ENCODE measurements around the gene RHEBL1. TPM values are rescaled to one million over a fixed set of nuclear protein-coding genes. Genes with fewer than 3 reads are reported as not detected.

RHEBL1 gene
- total RNA-seq, 4 donors from 2014 or later: 1.1 to 3.6 (median 1.6) TPM

DNA sequence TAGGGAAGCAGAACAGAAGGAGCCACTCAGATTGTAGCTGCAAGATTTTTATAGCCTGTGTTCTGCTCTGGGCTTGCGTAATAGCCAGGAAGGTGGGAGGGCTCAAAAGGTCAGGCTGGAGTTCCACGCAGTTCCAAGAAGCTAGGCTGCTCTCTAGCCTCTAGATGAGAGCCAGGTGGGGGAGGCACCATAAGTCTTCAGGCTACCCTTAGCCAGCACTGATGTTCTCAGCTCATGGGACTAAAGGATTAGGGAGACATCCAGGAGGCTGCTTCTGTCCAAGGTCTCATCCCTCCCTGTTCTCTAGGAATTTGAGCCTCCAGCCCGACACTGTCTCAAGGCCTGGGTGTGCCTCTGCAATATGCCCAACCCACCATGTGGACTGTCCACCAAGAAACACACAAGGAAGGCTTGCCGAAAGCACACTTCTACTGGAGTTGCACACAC, 39.2 kb upstream of the RHEBL1 start:
- peak overlapping the region; percentile 86 for H3K4me3 ChIP-seq
- no peaks in the 10 kb centered on the region for H3K9me3 ChIP-seq
- DNase-seq (ENCODE audit: low spot score in 2 of 2): no peak
- no peaks in the 10 kb centered on the region for H3K27me3 ChIP-seq
- peaks cover 24% of the 10 kb centered on the region for H3K36me3 ChIP-seq
- H3K27ac ChIP-seq: peak overlapping the region; percentile 92
- WGBS: 34% methylated on average over 4 of the region's 4 CpGs
- TF ChIP-seq POLR2A (IDR thresholded peaks at IDR 0.05) (no peak), POLR2AphosphoS5 (IDR thresholded peaks at IDR 0.05) (no peak), EP300 (IDR thresholded peaks at IDR 0.05) (no peak)
- TF ChIP-seq, protein P1, sequence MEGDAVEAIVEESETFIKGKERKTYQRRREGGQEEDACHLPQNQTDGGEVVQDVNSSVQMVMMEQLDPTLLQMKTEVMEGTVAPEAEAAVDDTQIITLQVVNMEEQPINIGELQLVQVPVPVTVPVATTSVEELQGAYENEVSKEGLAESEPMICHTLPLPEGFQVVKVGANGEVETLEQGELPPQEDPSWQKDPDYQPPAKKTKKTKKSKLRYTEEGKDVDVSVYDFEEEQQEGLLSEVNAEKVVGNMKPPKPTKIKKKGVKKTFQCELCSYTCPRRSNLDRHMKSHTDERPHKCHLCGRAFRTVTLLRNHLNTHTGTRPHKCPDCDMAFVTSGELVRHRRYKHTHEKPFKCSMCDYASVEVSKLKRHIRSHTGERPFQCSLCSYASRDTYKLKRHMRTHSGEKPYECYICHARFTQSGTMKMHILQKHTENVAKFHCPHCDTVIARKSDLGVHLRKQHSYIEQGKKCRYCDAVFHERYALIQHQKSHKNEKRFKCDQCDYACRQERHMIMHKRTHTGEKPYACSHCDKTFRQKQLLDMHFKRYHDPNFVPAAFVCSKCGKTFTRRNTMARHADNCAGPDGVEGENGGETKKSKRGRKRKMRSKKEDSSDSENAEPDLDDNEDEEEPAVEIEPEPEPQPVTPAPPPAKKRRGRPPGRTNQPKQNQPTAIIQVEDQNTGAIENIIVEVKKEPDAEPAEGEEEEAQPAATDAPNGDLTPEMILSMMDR (IDR thresholded peaks at IDR 0.05): no peak
- H3K4me1 ChIP-seq: peaks cover 60% of the 10 kb centered on the region

GRCh38 chr12:49105504-49106084, 35.8 kb upstream of the RHEBL1 start:
- no peaks in the 10 kb centered on the region for H3K9me3 ChIP-seq
- no peaks in the 10 kb centered on the region for H3K27me3 ChIP-seq
- no peak overlapping the region for H3K4me3 ChIP-seq
- no peak for DNase-seq (ENCODE audit: low spot score in 2 of 2)
- H3K4me1 ChIP-seq: peaks cover 53% of the 10 kb centered on the region
- peaks cover 58% of the 10 kb centered on the region for H3K36me3 ChIP-seq
- TF ChIP-seq EP300 (IDR thresholded peaks at IDR 0.05): no peak
- no peak for TF ChIP-seq POLR2A (IDR thresholded peaks at IDR 0.05)
- TF ChIP-seq, protein P1 (IDR thresholded peaks at IDR 0.05): no peak
- TF ChIP-seq POLR2AphosphoS5 (IDR thresholded peaks at IDR 0.05): no peak
- WGBS: 71% methylated on average over 8 of the region's 9 CpGs
- H3K27ac ChIP-seq: no peak overlapping the region

DNA sequence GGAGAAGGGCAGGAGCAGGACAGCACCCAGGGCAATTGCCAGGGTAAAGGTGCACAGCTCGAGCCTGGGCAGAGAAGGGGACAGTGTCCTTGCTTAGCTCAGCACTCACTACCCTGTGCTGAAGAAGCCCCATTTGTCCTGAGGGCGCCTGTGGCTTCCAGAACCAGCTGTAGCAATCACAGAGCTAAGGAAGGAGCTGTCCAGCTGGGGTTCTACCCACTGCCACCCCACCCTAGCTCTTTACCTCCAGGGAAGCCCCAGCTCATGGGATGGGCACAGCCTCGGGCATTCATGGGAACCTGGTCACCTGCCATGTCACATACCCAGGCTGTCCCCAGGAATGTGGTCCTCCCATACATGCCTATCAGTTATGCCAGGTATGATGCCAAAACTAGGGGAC, 35.0 kb upstream of the RHEBL1 start:
- H3K4me3 ChIP-seq: no peak overlapping the region
- H3K9me3 ChIP-seq: no peaks in the 10 kb centered on the region
- peaks cover 66% of the 10 kb centered on the region for H3K36me3 ChIP-seq
- H3K27me3 ChIP-seq: no peaks in the 10 kb centered on the region
- no CpG with 5 or more reads among the region's 3 CpGs for WGBS
- H3K27ac ChIP-seq: no peak overlapping the region
- no peak for TF ChIP-seq EP300 (IDR thresholded peaks at IDR 0.05)
- TF ChIP-seq POLR2AphosphoS5 (IDR thresholded peaks at IDR 0.05): no peak
- no peak for TF ChIP-seq POLR2A (IDR thresholded peaks at IDR 0.05)
- TF ChIP-seq, protein P1 (IDR thresholded peaks at IDR 0.05): no peak
- DNase-seq (ENCODE audit: low spot score in 2 of 2): no peak
- peaks cover 51% of the 10 kb centered on the region for H3K4me1 ChIP-seq

DNA sequence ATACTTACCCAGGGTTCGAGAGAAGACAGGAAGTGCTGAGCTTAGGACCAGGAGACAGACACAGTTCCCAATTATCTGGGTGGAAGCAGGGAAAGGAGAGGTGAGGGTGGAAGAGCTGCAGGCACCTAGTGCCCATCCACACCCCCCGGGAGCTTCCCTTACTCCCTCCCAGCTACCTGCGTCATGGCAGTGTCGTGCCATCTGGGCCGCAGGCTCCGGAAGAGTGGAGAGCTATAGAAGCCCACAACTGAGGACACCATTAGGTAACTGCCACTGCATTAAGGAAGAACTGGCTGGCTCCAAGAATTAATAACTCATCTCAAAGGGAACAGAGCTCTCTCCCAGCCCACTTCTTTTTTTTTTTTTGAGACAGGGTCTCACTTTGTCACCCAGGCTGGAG, 30.6 kb upstream of the RHEBL1 start:
- Histone ChIP-seq H3K36me3 (peaks cover 85% of the 10 kb centered on the region), H3K9me3 (no peaks in the 10 kb centered on the region), H3K4me3 (no peak overlapping the region), H3K4me1 (peaks cover 11% of the 10 kb centered on the region), H3K27ac (no peak overlapping the region), H3K27me3 (no peaks in the 10 kb centered on the region)
- TF ChIP-seq EP300 (IDR thresholded peaks at IDR 0.05) (no peak), POLR2AphosphoS5 (IDR thresholded peaks at IDR 0.05) (no peak), POLR2A (IDR thresholded peaks at IDR 0.05) (no peak)
- TF ChIP-seq, protein P1 (IDR thresholded peaks at IDR 0.05): no peak
- 94% methylated on average over 6 of the region's 6 CpGs for WGBS
- DNase-seq (ENCODE audit: low spot score in 2 of 2): no peak

- H3K4me1 ChIP-seq: peaks cover 13% of the 10 kb centered on the region
- H3K27ac ChIP-seq: no peak overlapping the region
- peaks cover 69% of the 10 kb centered on the region for H3K36me3 ChIP-seq
- WGBS: 88% methylated on average over 2 of the region's 2 CpGs
- TF ChIP-seq EP300 (IDR thresholded peaks at IDR 0.05) (no peak), POLR2A (IDR thresholded peaks at IDR 0.05) (no peak), POLR2AphosphoS5 (IDR thresholded peaks at IDR 0.05) (no peak)
- TF ChIP-seq, protein P1 (IDR thresholded peaks at IDR 0.05): no peak
- no peak for DNase-seq (ENCODE audit: low spot score in 2 of 2)
- no peak overlapping the region for H3K4me3 ChIP-seq
- H3K27me3 ChIP-seq: peaks cover 13% of the 10 kb centered on the region
- H3K9me3 ChIP-seq: no peaks in the 10 kb centered on the region
These were observed 28.9 kb upstream of the RHEBL1 start for GRCh38 chr12:49098703-49099102.

Data from suprapubic skin (tissue), 4 donors.